HCT116 (cell line): ENCODE measurements around the gene GRIK5. TPM values are rescaled to one million over a fixed set of nuclear protein-coding genes. Genes with fewer than 3 reads are reported as not detected.

Experiments used
- ATAC-seq: fragments of 200-7000 bp; cut with Tn5 transposase; 2 replicates; pipeline ENCODE4 v1.9.1; 2020; ENCODE audit warnings: mild to moderate bottlenecking, moderate library complexity
- BruUV-seq: library from RNA; stranded (reverse); fragments of 400-500 nt; replicated peaks from 2 replicates; lab custom pipeline; 2021; lab: Mats Ljungman, UMichigan
- CTCF ChIA-PET: fragments of 300-600 bp; sonication (Branson Sonifier 250); formaldehyde crosslinking; loops from one replicate; lab custom pipeline; 2021; ENCODE audit warnings: antibody characterized with exemption; lab: Charles Lee
- POLR2A ChIA-PET: fragments of 300-600, 350-600 bp; sonication (Branson Sonifier 250); formaldehyde crosslinking; loops from one replicate; lab custom pipeline; 2021; ENCODE audit warnings: antibody characterized with exemption; lab: Charles Lee
- RAD21 ChIA-PET, 2 experiments: fragments of 300-600 bp; sonication (Branson Sonifier 250); formaldehyde crosslinking; loops; one replicate each; lab custom pipeline; 2023; ENCODE audit warnings: low total read pairs in 2 of 2; ENCODE audit not compliant: uncharacterized antibody in 2 of 2, unreplicated experiment in 2 of 2, low non-redundant PET in 1 of 2; lab: Charles Lee
- DNase-seq: peaks from one replicate; pipeline ENCODE4 v3.0.0-alpha.2; 2010; ENCODE audit warnings: low read depth, low spot score
- H2AFZ ChIP-seq: fragments of 200-600 bp; shearing (Covaris generic), sonication (generic); 2 replicates; pipeline ENCODE4 v1.6.1; 2017; ENCODE audit warnings: low read depth, mixed run types, mixed read lengths, antibody characterized with exemption, low read length; ENCODE audit not compliant: poor library complexity, severe bottlenecking
- H3K27ac ChIP-seq: 2 replicates; pipeline ENCODE4 v1.5.1; 2012; ENCODE audit warnings: low read depth, low read length
- H3K27me3 ChIP-seq: fragments of 200-600 bp; sonication (generic); 2 replicates; pipeline ENCODE4 v1.6.1; 2016; ENCODE audit warnings: mixed run types, low read length, mixed read lengths; ENCODE audit not compliant: insufficient read depth
- H3K36me3 ChIP-seq, 2 experiments: fragments of 200-500 bp in 1 of 2; fragments of 200-600 bp in 1 of 2; sonication (Bioruptor generic) in 1 of 2; sonication (generic) in 1 of 2; 2 replicates each; pipeline versions ENCODE4 v1.5.1 to v1.6.1; 2014 to 2016; ENCODE audit warnings: low read length in 2 of 2, inconsistent platforms in 1 of 2, mixed read lengths in 1 of 2, mixed run types in 1 of 2; ENCODE audit not compliant: insufficient read depth in 2 of 2, control insufficient read depth in 1 of 2
- H3K4me1 ChIP-seq, 2 experiments: fragments of 200-600 bp in 1 of 2; sonication (generic) in 1 of 2; 2 replicates each; pipeline versions ENCODE4 v1.5.1 to v1.6.1; 2012 to 2017; ENCODE audit warnings: low read length in 2 of 2, inconsistent platforms in 1 of 2, mild to moderate bottlenecking in 1 of 2, mixed read lengths in 1 of 2, mixed run types in 1 of 2, moderate library complexity in 1 of 2; ENCODE audit not compliant: insufficient read depth in 2 of 2, control insufficient read depth in 1 of 2
- H3K4me2 ChIP-seq: fragments of 200-600 bp; sonication (generic); 2 replicates; pipeline ENCODE4 v1.6.1; 2017; ENCODE audit warnings: mixed run types, low read length, mixed read lengths
- H3K4me3 ChIP-seq, 2 experiments: fragments of 200-600 bp in 1 of 2; sonication (generic) in 1 of 2; replicated peaks in 1 of 2; 2 replicates each; pipeline ENCODE4 v1.5.1; 2011 to 2016; ENCODE audit warnings: low read length in 2 of 2, control low read depth in 1 of 2, low read depth in 1 of 2, mild to moderate bottlenecking in 1 of 2, mixed read lengths in 1 of 2, mixed run types in 1 of 2
- H3K79me2 ChIP-seq: fragments of 200-600 bp; sonication (generic); 2 replicates; pipeline ENCODE4 v1.6.1; 2017; ENCODE audit warnings: mild to moderate bottlenecking, mixed run types, low read length, moderate library complexity, mixed read lengths; ENCODE audit not compliant: insufficient read depth
- H3K9ac ChIP-seq: fragments of 200-600 bp; sonication (generic); 2 replicates; pipeline ENCODE4 v1.6.1; 2016; ENCODE audit warnings: low read length, mixed read lengths
- H3K9me2 ChIP-seq: fragments of 200-600 bp; sonication (generic), shearing (Covaris generic); 2 replicates; pipeline ENCODE4 v1.6.1; 2017; ENCODE audit warnings: mixed run types, mild to moderate bottlenecking, moderate library complexity; ENCODE audit not compliant: insufficient read depth
- H3K9me3 ChIP-seq, 2 experiments: fragments of 200-500 bp in 1 of 2; fragments of 200-600 bp in 1 of 2; sonication (Bioruptor generic) in 1 of 2; sonication (generic) in 1 of 2; 2 replicates each; pipeline ENCODE4 v1.6.1; 2014 to 2017; ENCODE audit warnings: low read length in 2 of 2, mixed read lengths in 2 of 2, inconsistent platforms in 1 of 2, low read depth in 1 of 2, mild to moderate bottlenecking in 1 of 2, mixed run types in 1 of 2, moderate library complexity in 1 of 2; ENCODE audit not compliant: control insufficient read depth in 1 of 2, insufficient read depth in 1 of 2
- H4K20me1 ChIP-seq: fragments of 200-600 bp; sonication (generic), shearing (Covaris generic); 2 replicates; pipeline ENCODE4 v1.6.1; 2017; ENCODE audit warnings: mixed run types, mild to moderate bottlenecking, moderate library complexity; ENCODE audit not compliant: insufficient read depth
- ATF3 ChIP-seq: IDR thresholded peaks from 2 replicates; pipeline ENCODE4 v1.6.1; 2012
- CEBPB ChIP-seq: IDR thresholded peaks from 2 replicates; pipeline ENCODE4 v1.6.1; 2012; ENCODE audit warnings: low read depth
- EGR1 ChIP-seq: IDR thresholded peaks from 2 replicates; pipeline ENCODE4 v1.6.1; 2012; ENCODE audit warnings: low read depth
- ELF1 ChIP-seq: IDR thresholded peaks from 2 replicates; pipeline ENCODE4 v1.6.1; 2012; ENCODE audit warnings: low read depth, borderline replicate concordance
- TCF7L2 ChIP-seq: IDR thresholded peaks from 2 replicates; pipeline ENCODE4 v1.7.0; 2011; ENCODE audit warnings: borderline replicate concordance, inconsistent platforms; ENCODE audit not compliant: insufficient read depth, insufficient read length; ENCODE audit errors: extremely low read depth
- ZFX ChIP-seq: fragments of 450-650 bp; IDR thresholded peaks from 2 replicates; pipeline ENCODE4 v1.6.1; 2017
- intact Hi-C: fragments of 100-400 bp; cut with micrococcal nuclease; formaldehyde crosslinking; loops from 2 replicates; pipeline ENCODE4 v1.10.0; 2022
- total RNA-seq: library from RNA; stranded (reverse); gene quantifications from one replicate; pipeline ENCODE4 v1.2.1, GENCODE V29; 2021; ENCODE audit not compliant: unreplicated experiment
- TF ChIP-seq, protein P1 (sequence below): IDR thresholded peaks from 2 replicates; pipeline ENCODE4 v1.6.1; 2012; ENCODE audit warnings: low read depth

GRIK5 gene
- total RNA-seq, 1 experiment from 2014 or later, result 1.7 TPM

DNA sequence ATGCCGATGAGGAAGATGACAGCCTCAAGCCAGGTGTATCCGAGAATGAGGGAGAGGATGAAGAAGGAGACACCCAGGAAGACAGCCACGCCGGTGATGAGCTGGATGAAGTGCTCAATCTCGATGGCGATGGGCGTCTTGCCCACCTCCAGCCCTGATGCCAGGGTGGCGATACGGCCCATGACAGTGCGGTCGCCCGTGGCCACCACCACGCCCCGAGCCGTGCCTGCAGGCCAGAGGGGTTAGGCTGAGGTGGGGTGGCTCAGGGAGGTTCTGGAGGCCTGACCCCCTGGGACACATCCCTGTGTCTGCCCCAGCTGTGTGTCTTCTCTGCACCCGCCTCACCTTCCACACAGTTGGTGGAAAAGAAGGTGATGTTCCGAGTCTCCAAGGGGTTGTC, 85.0 kb downstream of the GRIK5 start:
- H3K4me2 ChIP-seq, result no peak overlapping the region
- POLR2A ChIA-PET, result no interaction called here
- BruUV-seq, result no TSS peak
- no peak for DNase-seq
- H3K36me3 ChIP-seq, result peaks cover 0 to 7% of the 10 kb centered on the region in 2 experiments; a peak in 1 of 4 replicates
- no peaks in the 10 kb centered on the region for H3K9me2 ChIP-seq
- no peak for ATAC-seq
- no peaks in the 10 kb centered on the region for H3K4me1 ChIP-seq
- H4K20me1 ChIP-seq, result no peaks in the 10 kb centered on the region
- H3K27me3 ChIP-seq, result no peaks in the 10 kb centered on the region
- no peak overlapping the region for H3K9ac ChIP-seq
- no peak overlapping the region for H3K4me3 ChIP-seq
- H3K27ac ChIP-seq, result no peak overlapping the region
- no peaks in the 10 kb centered on the region for H3K9me3 ChIP-seq
- CTCF ChIA-PET, result no interaction called here
- H3K79me2 ChIP-seq, result no peaks in the 10 kb centered on the region
- intact Hi-C loops, result no loop called here
- H2AFZ ChIP-seq, result no peak overlapping the region
- RAD21 ChIA-PET, result no interaction called here
- TF ChIP-seq ELF1, result no peak

GRCh38 chr19:41981724-41982123, 88.3 kb downstream of the GRIK5 start:
- H3K27me3 ChIP-seq, result no peaks in the 10 kb centered on the region
- no peaks in the 10 kb centered on the region for H3K9me3 ChIP-seq
- no peak overlapping the region for H3K27ac ChIP-seq
- H4K20me1 ChIP-seq, result no peaks in the 10 kb centered on the region
- no peak overlapping the region for H2AFZ ChIP-seq
- TF ChIP-seq, protein P1, sequence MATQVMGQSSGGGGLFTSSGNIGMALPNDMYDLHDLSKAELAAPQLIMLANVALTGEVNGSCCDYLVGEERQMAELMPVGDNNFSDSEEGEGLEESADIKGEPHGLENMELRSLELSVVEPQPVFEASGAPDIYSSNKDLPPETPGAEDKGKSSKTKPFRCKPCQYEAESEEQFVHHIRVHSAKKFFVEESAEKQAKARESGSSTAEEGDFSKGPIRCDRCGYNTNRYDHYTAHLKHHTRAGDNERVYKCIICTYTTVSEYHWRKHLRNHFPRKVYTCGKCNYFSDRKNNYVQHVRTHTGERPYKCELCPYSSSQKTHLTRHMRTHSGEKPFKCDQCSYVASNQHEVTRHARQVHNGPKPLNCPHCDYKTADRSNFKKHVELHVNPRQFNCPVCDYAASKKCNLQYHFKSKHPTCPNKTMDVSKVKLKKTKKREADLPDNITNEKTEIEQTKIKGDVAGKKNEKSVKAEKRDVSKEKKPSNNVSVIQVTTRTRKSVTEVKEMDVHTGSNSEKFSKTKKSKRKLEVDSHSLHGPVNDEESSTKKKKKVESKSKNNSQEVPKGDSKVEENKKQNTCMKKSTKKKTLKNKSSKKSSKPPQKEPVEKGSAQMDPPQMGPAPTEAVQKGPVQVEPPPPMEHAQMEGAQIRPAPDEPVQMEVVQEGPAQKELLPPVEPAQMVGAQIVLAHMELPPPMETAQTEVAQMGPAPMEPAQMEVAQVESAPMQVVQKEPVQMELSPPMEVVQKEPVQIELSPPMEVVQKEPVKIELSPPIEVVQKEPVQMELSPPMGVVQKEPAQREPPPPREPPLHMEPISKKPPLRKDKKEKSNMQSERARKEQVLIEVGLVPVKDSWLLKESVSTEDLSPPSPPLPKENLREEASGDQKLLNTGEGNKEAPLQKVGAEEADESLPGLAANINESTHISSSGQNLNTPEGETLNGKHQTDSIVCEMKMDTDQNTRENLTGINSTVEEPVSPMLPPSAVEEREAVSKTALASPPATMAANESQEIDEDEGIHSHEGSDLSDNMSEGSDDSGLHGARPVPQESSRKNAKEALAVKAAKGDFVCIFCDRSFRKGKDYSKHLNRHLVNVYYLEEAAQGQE, result no peak
- no peak for TF ChIP-seq CEBPB
- TF ChIP-seq EGR1, result no peak
- TF ChIP-seq TCF7L2, result no peak
- TF ChIP-seq ZFX, result no peak
- TF ChIP-seq ATF3, result no peak
- no peaks in the 10 kb centered on the region for H3K4me1 ChIP-seq
- ChIA-PET CTCF (no interaction called here), RAD21 (no interaction called here), POLR2A (no interaction called here)
- BruUV-seq, result no TSS peak
- H3K9ac ChIP-seq, result no peak overlapping the region
- intact Hi-C loops, result no loop called here
- DNase-seq (no peak), ATAC-seq (no peak)
- H3K79me2 ChIP-seq, result no peaks in the 10 kb centered on the region
- no peak overlapping the region for H3K4me2 ChIP-seq
- no peaks in the 10 kb centered on the region for H3K9me2 ChIP-seq
- H3K4me3 ChIP-seq, result no peak overlapping the region
- no peaks in the 10 kb centered on the region for H3K36me3 ChIP-seq
